ENCODE data around the gene FAM89B.

- TF ChIP-seq CTCF (conservative IDR thresholded peaks at IDR 0.05 in 1 of 2, IDR thresholded peaks at IDR 0.05 in 1 of 2; ENCODE audit: low read depth in 1 of 2, low read length in 2 of 2) (no peak), EZH2 (IDR thresholded peaks at IDR 0.05; ENCODE audit: low read length, missing control alignments) (no peak)
Observed at GRCh38 chr11:65539744-65540289, 32.5 kb upstream of the FAM89B start.

All from fibroblast of lung (primary cell).